A549 (cell line): ENCODE measurements around the gene ASB18.

Experiments
- CEBPB ChIP-seq, 2 experiments: fragments of >200 bp in 1 of 2; sonication (Bioruptor Twin) in 1 of 2; formaldehyde crosslinking in 1 of 2; IDR thresholded peaks; 2 replicates each; pipeline ENCODE4 v1.6.1; 2012 to 2016
- CTCF ChIP-seq: fragments of >200 bp; sonication (Bioruptor Twin); formaldehyde crosslinking; IDR thresholded peaks from 3 replicates; pipeline ENCODE4 v1.5.1; 2016
- EP300 ChIP-seq, 2 experiments: fragments of >200 bp; sonication (Bioruptor Twin); formaldehyde crosslinking; IDR thresholded peaks; 2 replicates in 1 of 2; 3 replicates in 1 of 2; pipeline ENCODE4 v1.6.1; 2016 to 2017
- HOXB5 ChIP-seq: fragments of 250-450 bp; sonication (Bioruptor Pico); IDR thresholded peaks from 2 replicates; pipeline ENCODE4 v1.5.0; 2020; ENCODE audit warnings: mild to moderate bottlenecking, moderate library complexity
- JUNB ChIP-seq: fragments of >200 bp; sonication (Bioruptor Twin); formaldehyde crosslinking; IDR thresholded peaks from 2 replicates; pipeline ENCODE4 v1.6.1; 2016
- MAX ChIP-seq: IDR thresholded peaks from 2 replicates; pipeline ENCODE4 v1.6.1; 2012
- NFE2L2 ChIP-seq: fragments of 150-350 bp; conservative IDR thresholded peaks from 2 replicates; pipeline ENCODE4 v1.6.1; 2014; ENCODE audit warnings: low read length
- POLR2A ChIP-seq: IDR thresholded peaks from 2 replicates; pipeline ENCODE4 v1.6.1; 2012; ENCODE audit warnings: mild to moderate bottlenecking, low read length
- RNF2 ChIP-seq: fragments of 200-600 bp; sonication (generic); IDR thresholded peaks from 2 replicates; pipeline ENCODE4 v1.6.1; 2016; ENCODE audit warnings: low read depth, mild to moderate bottlenecking, antibody characterized with exemption, moderate library complexity, borderline replicate concordance
- TP53 ChIP-seq: fragments of 250-450 bp; sonication (Bioruptor Pico); IDR thresholded peaks from 2 replicates; pipeline ENCODE4 v1.5.0; 2021; ENCODE audit warnings: mild to moderate bottlenecking, moderate library complexity
- ZFP36 ChIP-seq: fragments of 450-650 bp; IDR thresholded peaks from 2 replicates; pipeline ENCODE4 v1.6.1; 2014; ENCODE audit warnings: borderline replicate concordance; ENCODE audit not compliant: partially characterized antibody

- TF ChIP-seq HOXB5 (CRISPR knock-in tag) (no peak), NFE2L2 (no peak), ZFP36 (no peak), CEBPB (IDR thresholded peaks at IDR 0.05) (no peak), POLR2A (no peak), TP53 (CRISPR knock-in tag) (no peak), MAX (no peak), CTCF (no peak), EP300 (IDR thresholded peaks at IDR 0.05) (no peak), JUNB (no peak), RNF2 (no peak)
These were observed 103.1 kb downstream of the ASB18 start for GRCh38 chr2:236161082-236161462.
